ENCODE data around the gene FAM20C. TPM values are rescaled to one million over a fixed set of nuclear protein-coding genes. Genes with fewer than 3 reads are reported as not detected.

Gene FAM20C
- total and polyA plus RNA-seq, 2 of the 8 experiments (the other 6 are each of a cell fraction or from before 2014, with no cell fraction given), result 9.5 to 34.8 TPM

- H3K23me2 ChIP-seq (ENCODE audit: low read depth, low read length), result peaks cover 10% of the 10 kb centered on the region; the same call in 1 of the 2 replicates
- peaks cover 0 to 33% of the 10 kb centered on the region in 2 experiments; a peak in 2 of 4 replicates for H3K9me3 ChIP-seq (ENCODE audit: insufficient read depth in 2 of 2, low read depth in 1 of 2, low read length in 1 of 2)
- H2BK5ac ChIP-seq (ENCODE audit: low read depth, low read length), result no peak overlapping the region
- no peak overlapping the region for H4K8ac ChIP-seq (ENCODE audit: extremely low read depth, insufficient read depth, low read length)
- no peaks in the 10 kb centered on the region for H4K20me1 ChIP-seq (replicated peaks in 1 of 2; ENCODE audit: control insufficient read depth in 1 of 2, insufficient read depth in 2 of 2, low read length in 2 of 2)
- H2BK12ac ChIP-seq (ENCODE audit: low read depth, low read length), result no peak overlapping the region
- H2AFZ ChIP-seq (ENCODE audit: low read length), result no peak overlapping the region
- H3K36me3 ChIP-seq (ENCODE audit: control insufficient read depth in 2 of 4, insufficient read depth in 4 of 4, low read length in 3 of 4), result no peaks in the 10 kb centered on the region; a peak in 1 of 8 replicates
- H2BK15ac ChIP-seq (ENCODE audit: low read length), result no peak overlapping the region
- H3K4me2 ChIP-seq (ENCODE audit: insufficient read depth in 1 of 2, low read depth in 2 of 2, low read length in 2 of 2), result peak overlapping the region in 1 of 2 experiments; percentile 61; a peak in 3 of 4 replicates
- FAIRE-seq (no peak), DNase-seq (ENCODE audit: low read depth in 1 of 2, low spot score in 2 of 2) (no peak)
- H3K79me2 ChIP-seq (ENCODE audit: control insufficient read depth in 1 of 2, insufficient read depth in 2 of 2, low read length in 2 of 2), result no peaks in the 10 kb centered on the region
- ChIA-PET POLR2A (ENCODE audit: partially characterized antibody) (no interaction called here), CTCF (ENCODE audit: partially characterized antibody) (interaction anchor here (1.0 to 1.5 kb wide), 4 partner anchors 31 to 531 kb away, joined by 3 to 5 read pairs (median 4); no protein-coding TSS in a partner anchor)
- no peak overlapping the region for H3K9ac ChIP-seq (replicated peaks in 1 of 4; ENCODE audit: extremely low read depth in 1 of 4, low read depth in 3 of 4, low read length in 3 of 4)
- H2AK5ac ChIP-seq (ENCODE audit: low read depth, low read length), result no peak overlapping the region
- no peak overlapping the region for H4K5ac ChIP-seq (ENCODE audit: insufficient read length, low read depth, low read length)
- no peak overlapping the region for H4K91ac ChIP-seq (replicated peaks; ENCODE audit: insufficient read length, low read length)
- H3K14ac ChIP-seq (ENCODE audit: insufficient read length), result no peak overlapping the region
- no peak overlapping the region for H2BK120ac ChIP-seq (replicated peaks; ENCODE audit: low read depth, low read length)
- no peak overlapping the region for H3K18ac ChIP-seq (ENCODE audit: extremely low read depth, low read length)
- 50% methylated on average over 55 of the region's 102 CpGs; no CpG with 5 or more reads in 1 of the 2 experiments for WGBS, 2 experiments (ENCODE audit: extremely low coverage in 1 of 2, insufficient coverage in 1 of 2, insufficient read length in 1 of 2, insufficient replicate concordance in 2 of 2, low coverage in 1 of 2, low lambda C conversion rate in 2 of 2, missing lambda C conversion rate in 1 of 2)
- no peak overlapping the region for H3K4ac ChIP-seq (replicated peaks; ENCODE audit: insufficient read length, low read depth, low read length)
- no peaks in the 10 kb centered on the region for H3K79me1 ChIP-seq (ENCODE audit: low read depth, low read length)
- peak overlapping the region in 3 of 4 experiments; percentile 19 to 50 (median 21); a peak in 5 of 8 replicates for H3K4me3 ChIP-seq (ENCODE audit: extremely low read depth in 1 of 4, insufficient read depth in 2 of 4, low read depth in 3 of 4, low read length in 4 of 4)
- no peaks in the 10 kb centered on the region; a peak in 2 of 7 replicates for H3K4me1 ChIP-seq (replicated peaks in 1 of 4; ENCODE audit: control insufficient read depth in 3 of 4, insufficient read depth in 4 of 4, low read length in 3 of 4)
- no peak overlapping the region for H3K56ac ChIP-seq (replicated peaks; ENCODE audit: insufficient read length, low read depth, low read length)
- H3K27ac ChIP-seq (ENCODE audit: low read depth, low read length), result no peak overlapping the region
- peak; percentile 25 for TF ChIP-seq EZH2 (IDR thresholded peaks at IDR 0.05; ENCODE audit: low read depth, low read length, severe bottlenecking)
- no peak for TF ChIP-seq SIX5 (IDR thresholded peaks at IDR 0.05; ENCODE audit: low read depth, low read length)
- peak; percentile 77 for TF ChIP-seq SUZ12 (IDR thresholded peaks at IDR 0.05; ENCODE audit: low read length)
- no peak for TF ChIP-seq TAF1 (IDR thresholded peaks at IDR 0.05; ENCODE audit: low read depth, low read length)
- H2BK20ac ChIP-seq (ENCODE audit: low read length), result no peak overlapping the region
- H3K27me3 ChIP-seq (replicated peaks in 1 of 4; ENCODE audit: control insufficient read depth in 3 of 4, extremely low read depth in 1 of 4, insufficient read depth in 3 of 4, low read length in 3 of 4), result peaks cover 32 to 53% (median 43%) of the 10 kb centered on the region in 4 experiments
- H3K23ac ChIP-seq (ENCODE audit: insufficient read length), result no peak overlapping the region
Observed at GRCh38 chr7:290554-291372, 98.4 kb downstream of the FAM20C start.
